IPS-11a (cell line): Measurements from ENCODE around the gene GJB6.

Experiments used
- H3K4me3 ChIP-seq: one replicate; pipeline ENCODE4 v1.5.1; 2013; ENCODE audit warnings: low read depth, low read length, control low read depth

Gene GJB6

GRCh38 chr13:20188667-20189553 lies 43.2 kb downstream of the GJB6 start:
- no peak overlapping the region for H3K4me3 ChIP-seq

DNA sequence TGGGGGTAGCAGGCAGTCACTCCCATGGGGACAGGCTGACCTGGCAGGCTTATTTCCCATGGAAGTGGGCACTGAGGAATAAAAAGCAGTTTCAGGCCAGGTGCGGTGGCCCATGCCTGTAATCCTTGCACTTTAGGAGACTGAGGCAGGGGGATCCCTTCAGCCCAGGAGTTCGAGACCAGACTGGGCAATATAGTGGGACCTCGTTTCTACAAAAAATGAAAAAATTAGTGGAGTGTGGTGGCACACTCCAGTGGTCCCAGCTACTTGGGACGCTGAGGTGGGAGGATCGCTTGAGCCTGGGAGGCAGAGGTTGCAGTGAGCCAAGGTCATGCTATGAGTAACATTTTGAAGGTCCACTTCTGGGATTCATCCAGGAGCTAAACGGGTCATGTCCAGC lies 45.3 kb downstream of the GJB6 start:
- H3K4me3 ChIP-seq = no peak overlapping the region

GRCh38 chr13:20185366-20186056 lies 46.6 kb downstream of the GJB6 start:
- H3K4me3 ChIP-seq = no peak overlapping the region

GRCh38 chr13:20182231-20182846 lies 49.8 kb downstream of the GJB6 start:
- no peak overlapping the region for H3K4me3 ChIP-seq

GRCh38 chr13:20181188-20181587 lies 50.9 kb downstream of the GJB6 start:
- H3K4me3 ChIP-seq = no peak overlapping the region

DNA sequence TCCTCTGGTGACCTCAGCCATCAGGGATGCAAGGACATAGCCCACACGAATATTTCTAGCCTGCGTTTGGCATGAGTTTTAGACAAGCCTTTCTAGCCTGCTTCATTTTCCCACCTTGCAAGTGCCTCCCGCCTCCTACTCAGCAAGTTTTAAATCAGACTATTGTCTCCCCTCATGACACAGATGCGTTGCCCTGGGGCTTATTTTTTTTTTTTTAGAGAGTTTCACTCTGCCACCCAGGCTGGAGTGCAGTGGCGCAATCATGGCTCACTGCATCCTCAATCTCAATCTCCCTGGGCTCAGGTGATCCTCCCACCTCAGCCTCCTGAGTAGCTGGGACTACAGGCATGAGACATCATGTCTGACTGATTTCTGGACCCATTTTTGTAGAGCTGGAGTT lies 54.0 kb downstream of the GJB6 start:
- no peak overlapping the region for H3K4me3 ChIP-seq

DNA sequence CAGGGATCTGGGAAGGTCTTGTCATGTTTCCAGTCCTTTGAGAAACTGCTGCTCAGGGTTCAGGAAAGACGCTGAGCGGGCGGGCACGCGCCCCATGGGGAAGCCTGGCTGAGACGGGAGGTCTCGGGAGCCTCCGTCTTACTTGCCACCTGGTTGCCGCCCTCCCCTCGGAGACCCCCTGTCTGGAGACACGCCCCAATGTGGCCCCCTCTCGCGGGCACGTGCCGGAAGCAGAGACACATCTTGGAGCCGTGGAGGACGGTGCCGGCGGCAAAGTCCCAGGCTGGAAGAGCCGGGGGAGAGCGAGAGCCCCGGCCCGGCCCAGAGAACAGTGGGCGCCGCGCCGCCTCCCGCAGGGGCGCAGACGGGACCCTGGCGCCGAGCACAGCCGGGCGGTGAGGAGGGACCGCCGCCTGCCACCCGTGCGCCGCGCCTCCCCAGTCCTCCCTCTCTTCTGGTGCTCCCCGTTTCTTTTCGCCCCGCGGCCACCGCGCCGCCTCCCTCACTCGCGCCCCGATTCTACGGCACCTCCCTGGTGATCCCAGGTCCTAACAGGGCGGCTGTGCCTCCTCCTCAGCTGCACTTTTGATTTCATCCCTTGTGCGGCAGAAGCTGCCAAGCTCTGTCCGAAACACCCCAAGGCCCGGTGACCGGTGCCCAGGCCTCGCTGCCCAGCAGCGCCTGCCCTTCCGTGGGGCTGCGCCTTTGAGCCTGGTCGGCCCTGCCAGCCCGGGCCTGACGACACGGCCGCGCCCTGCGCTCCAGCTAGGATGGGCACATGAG lies 54.9 kb downstream of the GJB6 start:
- H3K4me3 ChIP-seq = no peak overlapping the region

- H3K4me3 ChIP-seq = no peak overlapping the region
These were observed 56.0 kb downstream of the GJB6 start for GRCh38 chr13:20175907-20176652.

GRCh38 chr13:20175406-20175794 lies 56.7 kb downstream of the GJB6 start:
- no peak overlapping the region for H3K4me3 ChIP-seq

- H3K4me3 ChIP-seq = no peak overlapping the region
These were observed 57.3 kb downstream of the GJB6 start for GRCh38 chr13:20174656-20175405.

GRCh38 chr13:20173116-20173746 lies 58.9 kb downstream of the GJB6 start:
- H3K4me3 ChIP-seq = no peak overlapping the region
